NCI-H460 (cell line): ENCODE results near the gene DCC. TPM values are rescaled to one million over a fixed set of nuclear protein-coding genes. Genes with fewer than 3 reads are reported as not detected.
A peak's percentile ranks its signal among the peaks of the same experiment; 100 is the strongest.

Source experiments
- DNase-seq: peaks from one replicate; pipeline ENCODE4 v3.0.0-alpha.2; 2016; ENCODE audit warnings: low read depth; ENCODE audit errors: extremely low read depth
- small RNA-seq, 2 experiments: library from RNA; depleted of rRNA; stranded (forward); fragments of <200 nt; gene quantifications; one replicate each; pipeline ENCODE3, GENCODE V24; 2014
- total RNA-seq: library from RNA; depleted of rRNA; stranded (reverse); fragments of >200 nt; shearing (Covaris generic); gene quantifications from 2 replicates; pipeline ENCODE4 v1.2.3, GENCODE V29; 2014

DCC gene
- total RNA-seq, 1 experiment from 2014 or later: 0.05 TPM

DNA sequence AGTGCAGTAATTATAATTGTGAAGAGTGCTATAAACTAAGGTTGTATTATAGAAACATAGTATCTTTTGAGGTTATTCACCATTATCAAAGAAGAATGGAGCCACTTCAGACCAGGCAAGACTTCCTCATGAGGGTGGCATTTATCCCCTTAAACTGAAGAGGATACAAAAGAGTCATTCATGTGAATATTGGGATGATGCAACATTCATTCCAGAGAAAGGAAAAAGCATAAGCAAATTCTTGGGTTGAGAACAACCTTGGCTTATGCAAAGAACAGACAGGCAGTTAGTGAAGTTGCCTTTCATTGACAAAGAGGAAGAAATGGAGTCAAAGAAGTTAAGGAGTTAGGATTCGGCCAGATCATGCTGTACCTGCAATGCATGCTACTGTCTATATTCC is 1201.9 kb downstream of the DCC start:
- no peak for DNase-seq

DNA sequence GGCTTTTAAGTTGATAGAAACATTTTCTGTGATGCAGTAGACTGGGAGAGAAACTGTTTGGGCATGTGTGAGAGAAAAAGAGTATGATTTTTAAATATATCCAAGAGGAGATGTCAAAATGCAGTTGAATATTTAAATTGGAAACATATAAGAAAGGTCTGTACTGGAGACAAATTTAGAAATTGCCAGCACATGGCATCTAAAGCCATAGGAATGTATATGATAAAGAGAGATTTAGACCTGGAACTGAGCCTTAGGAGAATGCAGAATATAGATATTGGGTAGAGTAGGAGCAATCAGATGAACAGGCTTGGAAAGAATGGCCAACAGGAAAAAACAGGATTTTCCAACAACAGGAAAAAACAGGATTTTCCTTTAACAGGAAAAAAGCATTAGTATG is 1203.7 kb downstream of the DCC start:
- DNase-seq: no peak

DNA sequence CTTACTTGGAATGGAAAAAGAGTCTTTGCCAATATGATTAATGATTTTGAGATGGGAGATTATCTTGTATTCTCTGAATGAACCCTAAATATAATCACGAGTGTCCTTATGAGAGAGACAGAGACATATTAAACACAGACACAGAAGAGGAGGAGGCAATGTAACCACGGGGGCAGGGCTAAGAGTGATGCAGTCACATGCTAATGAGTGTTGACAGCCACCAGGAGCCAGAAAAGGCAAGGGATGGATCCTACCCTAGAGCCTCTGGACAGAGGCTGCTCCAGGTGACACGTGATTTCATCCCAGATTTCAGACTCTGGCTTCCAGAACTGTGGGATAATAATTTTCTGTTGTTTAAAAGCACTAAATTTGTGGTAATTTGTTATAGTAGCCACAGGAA is 1204.9 kb downstream of the DCC start:
- DNase-seq: no peak

DNA sequence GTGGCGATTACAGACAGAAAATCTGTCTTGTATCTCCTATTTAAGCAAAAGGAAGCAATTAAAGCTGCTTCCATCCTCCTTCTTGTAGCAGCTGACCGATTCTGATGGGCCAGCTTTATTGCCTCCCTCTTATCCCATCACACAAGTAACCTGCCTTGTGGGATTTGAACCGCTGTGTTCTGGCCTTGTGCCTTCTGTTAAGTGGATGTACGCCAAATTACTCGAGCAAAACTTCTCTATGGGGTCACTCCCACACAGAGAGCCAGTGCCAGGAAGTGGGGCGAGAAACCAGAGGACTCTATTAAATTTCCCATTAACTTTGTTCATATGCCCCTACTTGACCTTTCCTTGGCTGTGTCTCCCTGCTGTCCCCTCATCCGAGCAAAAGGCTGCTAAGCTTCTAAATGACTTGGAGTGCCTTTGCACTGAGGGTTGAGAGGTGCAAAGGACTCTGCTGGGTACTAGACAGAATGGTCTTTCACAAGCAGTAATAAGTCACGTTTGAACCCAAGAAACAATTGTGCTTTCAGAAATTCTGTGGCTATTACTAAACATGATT is 1212.0 kb downstream of the DCC start:
- no peak for DNase-seq

DNA sequence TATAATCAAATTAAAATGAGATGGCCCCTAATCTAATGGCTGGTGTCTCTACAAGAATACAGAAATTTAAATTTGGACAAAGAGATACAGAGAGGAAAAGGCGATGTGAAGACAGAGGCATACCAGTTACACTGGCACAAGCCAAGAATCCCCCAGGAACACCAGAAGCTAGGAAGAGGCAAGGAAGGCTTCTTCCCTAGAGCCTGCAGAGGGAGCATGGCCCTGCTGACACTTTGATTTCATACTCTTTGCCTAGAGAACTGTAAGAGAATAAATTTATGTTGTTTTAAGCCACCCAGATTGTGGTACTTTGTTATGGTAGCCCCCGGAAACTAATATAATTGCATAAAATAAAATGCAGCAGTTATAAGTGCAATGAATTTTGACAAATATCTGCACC is 1213.0 kb downstream of the DCC start:
- no peak for DNase-seq

DNA sequence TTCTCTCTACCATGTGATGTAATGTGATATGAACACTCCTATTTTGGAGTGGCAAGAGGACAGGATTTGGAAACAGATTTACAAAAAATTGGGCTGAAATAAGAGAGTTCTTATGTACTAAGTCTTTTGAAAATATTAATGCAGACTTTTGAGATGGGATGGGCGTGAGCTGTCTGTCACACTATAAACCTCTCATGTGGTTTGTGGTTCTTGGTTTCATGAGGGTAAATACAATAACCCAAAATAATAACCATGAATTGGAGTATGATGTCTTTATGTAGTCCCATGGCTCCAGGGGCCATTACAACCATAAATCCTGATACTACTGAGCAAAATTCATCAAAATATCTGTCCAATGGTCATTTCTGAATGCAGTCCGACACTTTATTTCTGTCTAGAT is 1216.5 kb downstream of the DCC start:
- no peak for DNase-seq

DNA sequence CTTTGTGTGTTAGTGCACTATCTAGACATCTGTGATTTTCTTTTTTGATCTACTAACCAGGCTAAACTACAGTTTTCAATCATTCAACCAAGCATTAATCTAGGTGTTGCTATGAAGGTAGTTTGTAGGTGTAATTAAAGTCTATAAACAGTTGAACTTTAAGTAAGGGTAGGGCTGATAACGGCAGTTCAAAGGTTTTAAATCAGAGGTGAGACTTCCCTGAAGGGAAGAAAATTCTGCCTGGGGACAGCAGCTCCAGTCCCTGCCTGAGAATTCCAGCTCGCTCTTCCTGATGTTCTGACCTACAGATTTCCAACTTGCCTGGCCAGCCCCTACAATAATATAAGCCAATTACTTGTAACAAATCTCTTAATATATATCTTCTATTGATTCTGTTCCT is 1220.5 kb downstream of the DCC start:
- DNase-seq: no peak

DNA sequence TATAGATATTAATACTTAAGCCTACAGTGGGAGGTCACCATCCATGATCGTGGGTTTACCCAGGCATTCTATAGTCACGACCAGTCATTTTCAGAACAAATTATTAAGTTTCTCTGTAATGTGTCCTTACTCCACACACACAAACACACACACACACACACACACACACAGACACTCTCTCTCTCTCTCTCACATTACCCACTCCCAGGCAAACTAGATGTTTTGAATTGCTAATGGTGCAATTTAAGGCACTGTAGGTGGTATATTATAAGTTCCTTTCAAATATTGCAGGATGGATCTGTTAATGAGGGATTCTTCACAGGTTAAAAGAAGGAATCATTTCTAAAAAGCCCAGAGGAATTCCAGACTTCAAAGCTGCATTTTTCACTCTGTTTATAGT is 1226.6 kb downstream of the DCC start:
- no peak for DNase-seq

DNA sequence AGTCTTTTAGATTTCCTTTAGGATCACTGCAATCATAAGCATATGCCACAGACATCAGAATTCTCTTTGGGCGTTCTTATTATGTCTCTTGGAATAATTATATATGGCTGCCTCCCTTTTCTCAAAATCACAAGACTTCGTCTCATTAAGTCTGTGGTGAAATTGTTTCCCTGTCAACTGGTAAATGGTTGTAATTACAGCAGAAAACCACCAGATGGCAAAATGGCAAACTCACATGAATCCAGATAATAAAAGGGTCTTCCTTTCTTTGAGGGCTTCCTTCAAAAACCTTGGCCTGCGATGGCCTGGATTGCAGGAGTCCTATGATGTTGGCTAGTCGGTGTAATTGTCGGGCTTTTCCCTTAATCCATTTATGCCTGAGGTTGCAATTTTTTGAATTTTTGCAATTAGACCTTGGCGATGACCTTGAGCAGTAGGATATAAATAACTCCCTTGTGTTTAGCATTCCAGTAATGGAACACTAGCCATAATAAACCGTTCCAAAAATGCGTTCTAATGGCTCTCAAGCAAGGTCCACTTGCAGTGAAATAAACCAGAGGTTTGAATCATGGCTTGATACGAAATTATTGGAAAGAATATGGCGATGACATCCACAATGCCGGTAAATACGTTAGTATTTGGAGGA is 1228.1 kb downstream of the DCC start:
- peak; percentile 5 for DNase-seq

Small RNA genes within 50 kb of the gene (small RNA-seq; reads per million reads assigned to genes)
- 0 reads per million in 2 experiments for gene AC011155.1
- gene MIR4528: 0 reads per million in 2 experiments
